ENCODE measurements around the gene SIVA1.

DNA sequence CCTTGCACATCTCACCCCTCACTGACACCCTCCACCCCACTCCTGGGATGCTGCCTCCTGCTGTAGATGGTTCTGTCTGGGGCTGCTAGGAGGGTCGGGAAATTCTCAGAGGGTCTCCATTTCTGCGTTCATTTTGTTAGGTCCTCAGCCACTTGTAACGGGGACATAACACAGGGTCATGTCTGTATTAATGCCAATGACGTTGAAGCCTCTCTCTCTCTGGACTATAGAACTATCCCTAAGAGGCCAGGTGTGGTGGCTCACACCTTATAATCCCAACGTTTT lies 14.6 kb downstream of the SIVA1 start:
- TF ChIP-seq, protein P1, sequence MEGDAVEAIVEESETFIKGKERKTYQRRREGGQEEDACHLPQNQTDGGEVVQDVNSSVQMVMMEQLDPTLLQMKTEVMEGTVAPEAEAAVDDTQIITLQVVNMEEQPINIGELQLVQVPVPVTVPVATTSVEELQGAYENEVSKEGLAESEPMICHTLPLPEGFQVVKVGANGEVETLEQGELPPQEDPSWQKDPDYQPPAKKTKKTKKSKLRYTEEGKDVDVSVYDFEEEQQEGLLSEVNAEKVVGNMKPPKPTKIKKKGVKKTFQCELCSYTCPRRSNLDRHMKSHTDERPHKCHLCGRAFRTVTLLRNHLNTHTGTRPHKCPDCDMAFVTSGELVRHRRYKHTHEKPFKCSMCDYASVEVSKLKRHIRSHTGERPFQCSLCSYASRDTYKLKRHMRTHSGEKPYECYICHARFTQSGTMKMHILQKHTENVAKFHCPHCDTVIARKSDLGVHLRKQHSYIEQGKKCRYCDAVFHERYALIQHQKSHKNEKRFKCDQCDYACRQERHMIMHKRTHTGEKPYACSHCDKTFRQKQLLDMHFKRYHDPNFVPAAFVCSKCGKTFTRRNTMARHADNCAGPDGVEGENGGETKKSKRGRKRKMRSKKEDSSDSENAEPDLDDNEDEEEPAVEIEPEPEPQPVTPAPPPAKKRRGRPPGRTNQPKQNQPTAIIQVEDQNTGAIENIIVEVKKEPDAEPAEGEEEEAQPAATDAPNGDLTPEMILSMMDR (IDR thresholded peaks at IDR 0.05; ENCODE audit: insufficient read depth, low read length, poor library complexity, severe bottlenecking): no peak
- no peak for TF ChIP-seq EZH2phosphoT487 (conservative IDR thresholded peaks at IDR 0.05; ENCODE audit: low read length)

All from SU-DHL-6 (cell line).